Neuronal stem cell (in vitro differentiated cells): ENCODE measurements around the gene TNIP2.
"Not testable (repeated sequence)": the region's sequence is repeated elsewhere in the genome, so short reads cannot be mapped to it uniquely, and the experiment has no call there.

Source experiments
- DNase-seq: peaks from one replicate; pipeline ENCODE4 v3.0.0-alpha.2; 2013; ENCODE audit warnings: low spot score
- H2AFZ ChIP-seq: one replicate; pipeline ENCODE4 v1.6.1; 2013; ENCODE audit warnings: mild to moderate bottlenecking, low read length, inconsistent platforms
- H2AK5ac ChIP-seq: 2 replicates; pipeline ENCODE4 v1.6.1; 2013; ENCODE audit warnings: low read depth, mild to moderate bottlenecking, inconsistent platforms, low read length, moderate library complexity, mixed read lengths
- H2BK120ac ChIP-seq: 2 replicates; pipeline ENCODE4 v1.6.1; 2013; ENCODE audit warnings: low read depth, mild to moderate bottlenecking, inconsistent platforms, low read length, moderate library complexity, mixed read lengths
- H2BK12ac ChIP-seq: one replicate; pipeline ENCODE4 v1.6.1; 2013; ENCODE audit warnings: low read length, inconsistent platforms
- H2BK15ac ChIP-seq: 2 replicates; pipeline ENCODE4 v1.6.1; 2013; ENCODE audit warnings: mild to moderate bottlenecking, low read length, inconsistent platforms, mixed read lengths
- H2BK5ac ChIP-seq: one replicate; pipeline ENCODE4 v1.6.1; 2013; ENCODE audit warnings: inconsistent platforms, mild to moderate bottlenecking, low read length, moderate library complexity
- H3K14ac ChIP-seq: one replicate; pipeline ENCODE4 v1.6.1; 2013; ENCODE audit warnings: low read length, inconsistent platforms
- H3K18ac ChIP-seq: 2 replicates; pipeline ENCODE4 v1.6.1; 2013; ENCODE audit warnings: low read length, inconsistent platforms
- H3K23ac ChIP-seq: 2 replicates; pipeline ENCODE4 v1.6.1; 2013; ENCODE audit warnings: low read depth, mild to moderate bottlenecking, mixed read lengths, low read length, inconsistent platforms; ENCODE audit not compliant: poor library complexity
- H3K27ac ChIP-seq: replicated peaks from 3 replicates; pipeline ENCODE4 v1.5.1; 2013; ENCODE audit warnings: low read length, inconsistent platforms
- H3K27me3 ChIP-seq, 3 experiments: 2 replicates each; pipeline ENCODE4 v1.6.1; 2013; ENCODE audit warnings: low read length in 3 of 3, mild to moderate bottlenecking in 2 of 3, inconsistent platforms in 1 of 3, low read depth in 1 of 3, mixed read lengths in 1 of 3, moderate library complexity in 1 of 3; ENCODE audit not compliant: control insufficient read depth in 3 of 3, insufficient read depth in 3 of 3
- H3K36me3 ChIP-seq, 2 donors: replicated peaks in 1 of 2; 2 replicates each; pipeline ENCODE4 v1.6.1; 2013; ENCODE audit warnings: low read length in 2 of 2; ENCODE audit not compliant: control insufficient read depth in 2 of 2, insufficient read depth in 2 of 2
- H3K4ac ChIP-seq: 2 replicates; pipeline ENCODE4 v1.6.1; 2013; ENCODE audit warnings: inconsistent platforms, mild to moderate bottlenecking, low read length, moderate library complexity
- H3K4me1 ChIP-seq, 2 donors: 1 replicate in 1 of 2; 2 replicates in 1 of 2; pipeline ENCODE4 v1.6.1; 2013; ENCODE audit warnings: low read length in 2 of 2, low read depth in 1 of 2; ENCODE audit not compliant: control insufficient read depth in 2 of 2, insufficient read depth in 1 of 2
- H3K4me2 ChIP-seq: one replicate; pipeline ENCODE4 v1.6.1; 2013; ENCODE audit warnings: mild to moderate bottlenecking, low read length, inconsistent platforms; ENCODE audit not compliant: insufficient read depth, poor library complexity, severe bottlenecking
- H3K4me3 ChIP-seq, 2 donors: 2 replicates each; pipeline ENCODE4 v1.5.1; 2013; ENCODE audit warnings: low read length in 2 of 2, mild to moderate bottlenecking in 2 of 2, inconsistent platforms in 1 of 2, moderate library complexity in 1 of 2
- H3K79me1 ChIP-seq: one replicate; pipeline ENCODE4 v1.6.1; 2013; ENCODE audit warnings: low read depth, mild to moderate bottlenecking, inconsistent platforms, low read length, moderate library complexity
- H3K9ac ChIP-seq: one replicate; pipeline ENCODE4 v1.6.1; 2013; ENCODE audit warnings: mild to moderate bottlenecking, low read depth, low read length, inconsistent platforms; ENCODE audit not compliant: poor library complexity
- H3K9me3 ChIP-seq, 2 donors: replicated peaks in 1 of 2; 2 replicates each; pipeline versions ENCODE3 to v1.6.1; 2013; ENCODE audit warnings: low read length in 2 of 2, mild to moderate bottlenecking in 2 of 2, inconsistent platforms in 1 of 2, low read depth in 1 of 2, mixed read lengths in 1 of 2, moderate library complexity in 1 of 2; ENCODE audit not compliant: control insufficient read depth in 2 of 2, insufficient read depth in 1 of 2
- H4K8ac ChIP-seq: one replicate; pipeline ENCODE4 v1.6.1; 2013; ENCODE audit warnings: low read depth, mild to moderate bottlenecking, inconsistent platforms, low read length, moderate library complexity
- H4K91ac ChIP-seq: one replicate; pipeline ENCODE4 v1.6.1; 2013; ENCODE audit warnings: low read length, low read depth, mild to moderate bottlenecking, inconsistent platforms; ENCODE audit not compliant: poor library complexity
- WGBS, 2 donors: extraction: QIAGEN DNeasy Blood & Tissue Kit; methylation state at CpG; one replicate each; pipeline ENCODE4 v1.1.7; 2013; ENCODE audit warnings: missing lambda C conversion rate in 2 of 2, mixed read lengths in 1 of 2; ENCODE audit not compliant: insufficient read length in 2 of 2, insufficient replicate concordance in 1 of 2; ENCODE audit errors: extremely low coverage in 2 of 2; 5-methylcytosine and 5-hydroxymethylcytosine counted together

TNIP2 gene

GRCh38 chr4:2742823-2743517, 13.2 kb downstream of the TNIP2 start:
- H2BK120ac ChIP-seq = no peak overlapping the region
- H2BK15ac ChIP-seq = no peak overlapping the region
- H3K18ac ChIP-seq = no peak overlapping the region
- H3K27ac ChIP-seq = no peak overlapping the region
- H2BK5ac ChIP-seq = no peak overlapping the region
- H3K79me1 ChIP-seq = no peaks in the 10 kb centered on the region
- H3K36me3 ChIP-seq = peaks cover 35 to 70% of the 10 kb centered on the region in 2 donors
- no peak overlapping the region for H3K9ac ChIP-seq
- no peak overlapping the region for H3K4me3 ChIP-seq
- WGBS, 2 donors = no CpG with 5 or more reads among the region's 6 CpGs
- H2AFZ ChIP-seq = no peak overlapping the region
- no peak overlapping the region for H4K8ac ChIP-seq
- H3K9me3 ChIP-seq = no peaks in the 10 kb centered on the region
- H3K27me3 ChIP-seq = no peaks in the 10 kb centered on the region
- H3K4me1 ChIP-seq = peaks cover 0 to 8% of the 10 kb centered on the region in 2 donors
- no peak overlapping the region for H3K14ac ChIP-seq
- DNase-seq = no peak
- H3K4me2 ChIP-seq = no peak overlapping the region
- no peak overlapping the region for H4K91ac ChIP-seq
- H2AK5ac ChIP-seq = no peak overlapping the region
- H3K4ac ChIP-seq = no peak overlapping the region
- H3K23ac ChIP-seq = no peak overlapping the region
- no peak overlapping the region for H2BK12ac ChIP-seq

- Histone ChIP-seq H3K4ac (no peak overlapping the region), H3K27me3 (no peaks in the 10 kb centered on the region), H3K14ac (no peak overlapping the region), H3K18ac (no peak overlapping the region), H3K79me1 (no peaks in the 10 kb centered on the region), H3K23ac (no peak overlapping the region), H3K27ac (no peak overlapping the region), H4K91ac (no peak overlapping the region), H3K9ac (no peak overlapping the region), H2BK15ac (no peak overlapping the region), H2BK120ac (no peak overlapping the region), H3K36me3 (peaks cover 31 to 65% of the 10 kb centered on the region in 2 donors), H2BK12ac (no peak overlapping the region), H4K8ac (no peak overlapping the region), H2BK5ac (no peak overlapping the region), H2AFZ (no peak overlapping the region), H3K4me2 (no peak overlapping the region), H3K4me1 (peaks cover 0 to 8% of the 10 kb centered on the region in 2 donors), H3K4me3 (peak overlapping the region in 1 of 2 donors; percentile 22), H2AK5ac (no peak overlapping the region), H3K9me3 (no peaks in the 10 kb centered on the region)
- WGBS, 2 donors = no CpG with 5 or more reads among the region's 27 CpGs
- DNase-seq = no peak
These were observed 13.9 kb downstream of the TNIP2 start for GRCh38 chr4:2742081-2742822.

- WGBS, 2 donors = no CpG with 5 or more reads among the region's 9 CpGs
- Histone ChIP-seq H3K27ac (no peak overlapping the region), H3K4me2 (no peak overlapping the region), H3K18ac (no peak overlapping the region), H2AFZ (no peak overlapping the region), H3K27me3 (no peaks in the 10 kb centered on the region), H3K4me3 (no peak overlapping the region), H3K23ac (no peak overlapping the region), H2BK12ac (no peak overlapping the region), H2BK120ac (no peak overlapping the region), H4K8ac (no peak overlapping the region), H3K79me1 (no peaks in the 10 kb centered on the region), H2BK5ac (no peak overlapping the region), H4K91ac (no peak overlapping the region), H2AK5ac (no peak overlapping the region), H3K9me3 (peaks cover 0 to 3% of the 10 kb centered on the region in 2 donors), H3K4me1 (peaks cover 0 to 8% of the 10 kb centered on the region in 2 donors), H3K14ac (no peak overlapping the region), H3K9ac (no peak overlapping the region), H3K36me3 (peaks cover 24 to 59% of the 10 kb centered on the region in 2 donors), H3K4ac (no peak overlapping the region), H2BK15ac (no peak overlapping the region)
- no peak for DNase-seq
These were observed 14.5 kb downstream of the TNIP2 start for GRCh38 chr4:2741626-2742025.

GRCh38 chr4:2738296-2738695, 17.8 kb downstream of the TNIP2 start:
- not testable (repeated sequence) for H3K4me1 ChIP-seq, H3K4me3 ChIP-seq, H3K4me2 ChIP-seq, H3K4ac ChIP-seq, H2BK120ac ChIP-seq, H3K23ac ChIP-seq, H4K8ac ChIP-seq, H4K91ac ChIP-seq, H2BK12ac ChIP-seq, H3K9ac ChIP-seq, H2AFZ ChIP-seq, H3K18ac ChIP-seq, H3K79me1 ChIP-seq, H2AK5ac ChIP-seq, H3K27me3 ChIP-seq, H2BK5ac ChIP-seq, H2BK15ac ChIP-seq, H3K14ac ChIP-seq, DNase-seq, H3K27ac ChIP-seq
- peaks cover 11 to 41% of the 10 kb centered on the region in 2 donors for H3K36me3 ChIP-seq
- no CpG with 5 or more reads among the region's 2 CpGs for WGBS, 2 donors
- H3K9me3 ChIP-seq = peaks cover 0 to 15% of the 10 kb centered on the region in 2 donors
